PC-3 (cell line): ENCODE measurements around the gene LGR4.

Experiments
- EZH2 ChIP-seq: fragments of 300-600 bp; sonication (generic); IDR thresholded peaks from one replicate; pipeline ENCODE4 v1.6.1; 2017; ENCODE audit warnings: antibody characterized with exemption, mild to moderate bottlenecking, low read length; ENCODE audit not compliant: unreplicated experiment
- EZH2phosphoT487 ChIP-seq: fragments of 300-600 bp; sonication (generic); IDR thresholded peaks from 2 replicates; pipeline ENCODE4 v1.6.1; 2018; ENCODE audit warnings: mild to moderate bottlenecking, antibody characterized with exemption, low read length, borderline replicate concordance
- TF ChIP-seq, protein P1 (sequence below): fragments of 300-600 bp; sonication (generic); conservative IDR thresholded peaks from 2 replicates; pipeline ENCODE4 v1.5.1; 2017; ENCODE audit warnings: antibody characterized with exemption, low read depth, mild to moderate bottlenecking, low read length

DNA sequence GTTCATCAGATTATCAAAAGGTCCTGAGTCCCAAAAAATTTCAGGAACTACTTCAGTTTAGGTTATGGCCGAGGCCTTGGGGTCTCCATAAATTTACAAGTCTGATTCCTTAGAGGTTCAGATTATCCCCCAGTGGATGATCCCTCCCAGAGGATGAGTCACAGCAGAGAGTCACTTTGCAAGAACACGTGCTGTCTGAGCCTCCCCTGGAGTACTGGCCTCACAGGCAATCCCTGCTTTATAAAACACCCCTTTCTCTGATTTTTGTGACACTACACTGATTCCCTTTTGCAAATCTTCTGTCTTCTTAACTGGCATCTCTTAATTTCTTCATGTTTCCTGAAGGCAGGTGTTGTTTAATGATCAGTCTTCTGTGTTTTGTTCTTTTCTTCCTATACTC lies 154.8 kb downstream of the LGR4 start:
- TF ChIP-seq, protein P1, sequence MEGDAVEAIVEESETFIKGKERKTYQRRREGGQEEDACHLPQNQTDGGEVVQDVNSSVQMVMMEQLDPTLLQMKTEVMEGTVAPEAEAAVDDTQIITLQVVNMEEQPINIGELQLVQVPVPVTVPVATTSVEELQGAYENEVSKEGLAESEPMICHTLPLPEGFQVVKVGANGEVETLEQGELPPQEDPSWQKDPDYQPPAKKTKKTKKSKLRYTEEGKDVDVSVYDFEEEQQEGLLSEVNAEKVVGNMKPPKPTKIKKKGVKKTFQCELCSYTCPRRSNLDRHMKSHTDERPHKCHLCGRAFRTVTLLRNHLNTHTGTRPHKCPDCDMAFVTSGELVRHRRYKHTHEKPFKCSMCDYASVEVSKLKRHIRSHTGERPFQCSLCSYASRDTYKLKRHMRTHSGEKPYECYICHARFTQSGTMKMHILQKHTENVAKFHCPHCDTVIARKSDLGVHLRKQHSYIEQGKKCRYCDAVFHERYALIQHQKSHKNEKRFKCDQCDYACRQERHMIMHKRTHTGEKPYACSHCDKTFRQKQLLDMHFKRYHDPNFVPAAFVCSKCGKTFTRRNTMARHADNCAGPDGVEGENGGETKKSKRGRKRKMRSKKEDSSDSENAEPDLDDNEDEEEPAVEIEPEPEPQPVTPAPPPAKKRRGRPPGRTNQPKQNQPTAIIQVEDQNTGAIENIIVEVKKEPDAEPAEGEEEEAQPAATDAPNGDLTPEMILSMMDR = no peak
- TF ChIP-seq EZH2phosphoT487 (no peak), EZH2 (no peak)
